ENCODE measurements around the gene GH1. TPM values are rescaled to one million over a fixed set of nuclear protein-coding genes. Genes with fewer than 3 reads are reported as not detected.

Gene GH1
- total RNA-seq, 2 donors from 2014 or later: not detected

DNA sequence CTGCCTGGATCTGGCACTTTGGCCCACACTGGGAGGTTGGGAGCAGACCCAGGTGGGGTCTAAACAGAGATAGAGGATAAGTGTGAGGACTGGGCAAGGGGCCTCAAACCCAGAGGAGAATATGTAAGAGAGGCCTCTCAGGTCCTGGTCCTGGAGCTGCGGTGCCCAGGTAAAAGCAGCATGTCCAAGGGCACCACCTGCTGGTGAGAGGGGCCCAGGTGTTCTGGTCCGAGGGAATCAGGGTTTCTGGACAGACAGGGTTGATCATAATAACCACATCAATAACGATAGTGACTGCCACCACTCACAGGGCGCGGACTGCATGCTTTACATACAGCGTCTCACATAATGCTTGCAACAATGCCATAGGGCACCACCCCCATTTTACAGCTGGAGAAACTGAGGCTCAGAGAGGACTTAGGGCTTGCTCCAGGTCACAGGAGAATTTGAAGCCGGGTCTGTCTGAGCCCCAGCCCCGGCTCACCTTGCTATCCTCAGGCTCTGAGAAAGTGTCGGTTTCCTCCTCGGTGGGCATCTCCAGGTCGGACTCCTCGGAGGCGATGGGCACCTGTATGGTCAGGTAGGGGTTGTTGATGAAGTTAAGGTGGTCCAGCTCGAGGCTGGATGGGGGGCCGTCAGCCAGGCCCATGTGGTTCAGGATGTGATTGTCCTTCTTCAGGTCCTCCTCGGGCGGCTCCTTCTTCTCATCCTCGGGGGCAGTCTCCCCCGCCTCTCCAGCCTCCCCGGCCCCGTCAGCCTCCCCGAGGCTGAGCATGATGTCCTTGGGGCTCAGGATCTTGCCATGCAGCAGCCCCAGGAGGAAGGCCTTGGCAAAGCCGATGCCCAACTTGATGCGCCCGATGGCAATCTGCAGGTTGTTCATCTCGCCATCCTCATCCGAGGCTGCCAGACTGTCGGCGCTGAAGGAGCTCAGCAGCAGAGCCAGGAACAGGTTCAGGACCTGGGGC, 32.6 kb upstream of the GH1 start:
- Mint-ChIP-seq H3K4me1 (ENCODE audit: low read depth) (peaks cover 35% of the 10 kb centered on the region), H3K4me3 (no peak overlapping the region), H3K27me3 (ENCODE audit: low read depth) (no peaks in the 10 kb centered on the region), H3K9me3 (no peaks in the 10 kb centered on the region), H3K27ac (no peak overlapping the region), H3K36me3 (ENCODE audit: insufficient read depth in 2 of 2) (no peaks in the 10 kb centered on the region)
- peak; percentile 26 to 35 for DNase-seq
- no peak for ATAC-seq (replicated peaks in 1 of 2)

DNA sequence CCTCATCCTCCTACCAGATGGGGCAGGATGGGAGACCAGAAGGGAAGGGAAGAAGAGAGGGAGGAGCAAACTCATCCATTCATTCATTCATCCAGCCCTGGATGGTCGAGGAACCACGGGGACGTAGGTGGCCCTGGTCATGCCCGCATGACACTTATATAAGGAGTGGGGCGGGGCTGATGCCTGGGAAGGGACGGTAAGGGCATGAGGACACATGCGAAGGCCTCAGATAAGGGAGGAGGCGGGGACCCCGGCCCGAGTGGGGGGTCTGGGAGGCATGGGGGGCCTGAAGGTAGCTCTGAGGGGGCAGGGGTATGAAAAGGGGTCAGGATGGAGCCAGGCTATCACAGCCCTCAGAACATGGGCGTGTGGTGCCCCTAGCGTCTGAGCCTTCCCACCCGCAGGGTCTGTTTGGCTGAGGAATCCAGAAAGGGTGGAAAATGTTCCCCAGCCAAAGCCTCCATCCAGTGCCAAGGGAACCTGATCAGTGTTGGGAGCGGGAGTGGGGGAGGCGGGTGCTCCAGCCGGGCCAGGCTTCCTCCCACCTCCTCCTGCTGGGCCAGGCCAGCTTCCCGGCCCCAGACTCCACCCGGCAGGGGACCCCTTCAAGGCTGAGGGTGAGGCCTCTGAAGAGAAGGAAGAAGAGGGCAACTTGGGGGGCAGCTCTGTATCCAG, 31.1 kb upstream of the GH1 start:
- no peak overlapping the region for H3K27ac Mint-ChIP-seq
- ATAC-seq (replicated peaks in 1 of 2) (no peak), DNase-seq (no peak)
- H3K27me3 Mint-ChIP-seq (ENCODE audit: low read depth): no peaks in the 10 kb centered on the region
- H3K4me1 Mint-ChIP-seq (ENCODE audit: low read depth): peaks cover 27% of the 10 kb centered on the region
- no peaks in the 10 kb centered on the region for H3K9me3 Mint-ChIP-seq
- no peaks in the 10 kb centered on the region for H3K36me3 Mint-ChIP-seq (ENCODE audit: insufficient read depth in 2 of 2)
- H3K4me3 Mint-ChIP-seq: no peak overlapping the region

DNA sequence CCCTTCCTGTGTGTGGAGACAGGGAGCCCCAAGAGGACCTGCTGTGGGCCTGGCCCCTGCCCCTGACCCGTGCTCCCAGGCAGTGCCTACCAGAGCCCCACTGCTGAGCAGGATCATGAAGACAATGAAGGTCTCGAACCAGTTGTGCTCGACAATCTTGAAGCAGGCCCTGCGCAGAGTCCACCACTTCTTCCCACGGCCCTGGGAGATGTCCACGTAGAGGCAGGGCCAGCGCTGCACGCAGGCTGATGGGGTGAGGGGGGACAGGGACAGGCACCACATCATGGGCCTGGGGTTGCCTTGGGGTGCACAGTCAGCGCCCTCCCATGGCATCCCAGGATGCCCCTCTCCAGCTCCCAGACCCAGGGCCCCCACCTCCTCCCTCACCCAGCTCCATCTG, 29.9 kb upstream of the GH1 start:
- no peaks in the 10 kb centered on the region for H3K9me3 Mint-ChIP-seq
- no peaks in the 10 kb centered on the region for H3K27me3 Mint-ChIP-seq (ENCODE audit: low read depth)
- H3K4me1 Mint-ChIP-seq (ENCODE audit: low read depth): peaks cover 16% of the 10 kb centered on the region
- ATAC-seq (replicated peaks in 1 of 2): no peak
- H3K27ac Mint-ChIP-seq: no peak overlapping the region
- no peak for DNase-seq
- H3K36me3 Mint-ChIP-seq (ENCODE audit: insufficient read depth in 2 of 2): no peaks in the 10 kb centered on the region
- H3K4me3 Mint-ChIP-seq: no peak overlapping the region

DNA sequence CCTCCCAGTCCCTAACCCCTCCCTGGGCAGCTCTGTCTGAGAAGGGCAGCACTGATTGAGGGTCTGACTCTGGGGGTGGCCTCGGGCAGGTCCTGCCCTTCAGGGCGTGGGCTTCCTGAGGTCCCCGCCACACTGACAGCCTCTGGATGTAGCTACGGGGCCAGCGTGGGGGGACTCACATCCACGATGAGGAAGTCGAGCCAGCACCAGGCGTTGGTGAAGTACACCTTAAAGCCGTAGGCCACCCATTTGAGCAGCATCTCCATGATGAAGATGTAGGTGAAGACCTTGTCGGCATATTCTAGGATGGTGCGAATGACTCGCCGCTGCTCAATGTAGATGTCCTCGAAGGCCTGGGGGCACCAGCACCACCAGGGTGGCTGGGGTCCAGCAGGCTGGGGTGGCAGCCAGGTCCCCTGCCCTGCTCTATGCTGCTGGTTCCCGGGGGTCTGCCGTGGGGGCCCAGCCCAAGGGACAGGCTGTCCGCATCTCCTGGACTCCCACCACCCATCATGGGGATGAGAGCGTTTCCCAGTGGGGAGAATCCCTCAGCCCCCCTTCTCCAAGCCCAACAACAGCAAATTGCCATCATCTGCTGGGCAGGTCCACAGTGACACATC, 29.2 kb upstream of the GH1 start:
- no peaks in the 10 kb centered on the region for H3K36me3 Mint-ChIP-seq (ENCODE audit: insufficient read depth in 2 of 2)
- no peaks in the 10 kb centered on the region for H3K9me3 Mint-ChIP-seq
- no peak overlapping the region for H3K27ac Mint-ChIP-seq
- DNase-seq: no peak
- no peaks in the 10 kb centered on the region for H3K27me3 Mint-ChIP-seq (ENCODE audit: low read depth)
- ATAC-seq (replicated peaks in 1 of 2): no peak
- no peak overlapping the region for H3K4me3 Mint-ChIP-seq
- H3K4me1 Mint-ChIP-seq (ENCODE audit: low read depth): peaks cover 16% of the 10 kb centered on the region

DNA sequence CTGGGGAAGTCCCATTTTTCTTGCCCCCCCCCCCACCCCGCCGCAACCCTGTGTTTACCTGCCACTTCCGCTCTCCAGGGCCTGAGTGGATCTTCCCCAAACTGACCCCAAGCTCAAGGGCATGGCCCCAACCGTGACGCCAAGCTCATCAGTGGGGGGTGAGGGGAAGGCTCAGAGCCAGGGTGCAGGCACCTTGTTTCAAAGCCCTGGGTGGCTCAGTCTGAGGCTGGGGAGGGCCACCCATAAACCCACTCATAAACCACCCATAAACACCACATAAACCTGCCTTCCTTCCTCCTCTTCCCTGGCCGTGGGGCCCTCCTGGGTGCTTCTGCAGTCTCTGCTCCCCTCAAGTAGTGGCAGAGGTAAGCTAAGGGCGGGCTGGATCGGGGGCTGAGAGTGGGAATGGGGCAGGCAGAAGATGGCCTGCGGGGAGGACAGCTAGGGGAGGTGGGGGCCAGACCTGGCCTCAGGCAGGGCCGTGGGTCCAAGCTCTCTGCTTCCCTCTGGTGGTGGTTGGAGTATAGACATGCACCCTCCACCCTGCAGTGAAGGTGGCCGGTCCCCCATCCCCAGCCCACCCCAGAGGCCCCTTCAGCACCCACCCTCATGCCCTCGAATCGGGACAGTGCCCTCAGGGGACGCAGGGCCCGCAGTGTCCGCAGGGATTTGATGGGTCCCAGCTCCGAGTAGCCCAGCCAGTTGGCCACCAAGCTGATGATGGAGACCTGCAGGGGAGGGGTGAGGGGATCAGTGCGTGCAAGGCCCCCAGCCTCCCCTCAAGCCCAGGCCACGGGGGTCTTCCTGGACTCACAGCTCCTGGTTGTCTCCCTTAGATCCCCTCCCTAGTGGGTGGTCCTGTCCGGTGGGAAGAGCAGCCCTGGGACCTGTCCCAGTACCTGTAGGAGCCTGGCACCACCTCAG, 28.1 kb upstream of the GH1 start:
- Mint-ChIP-seq H3K4me1 (ENCODE audit: low read depth) (peaks cover 11% of the 10 kb centered on the region), H3K36me3 (ENCODE audit: insufficient read depth in 2 of 2) (no peaks in the 10 kb centered on the region), H3K27me3 (ENCODE audit: low read depth) (no peaks in the 10 kb centered on the region), H3K27ac (peak overlapping the region; percentile 76), H3K9me3 (no peaks in the 10 kb centered on the region), H3K4me3 (peak overlapping the region; percentile 72 to 74)
- peak; percentile 92 to 95 for ATAC-seq (replicated peaks in 1 of 2)
- peak; percentile 78 to 82 for DNase-seq

DNA sequence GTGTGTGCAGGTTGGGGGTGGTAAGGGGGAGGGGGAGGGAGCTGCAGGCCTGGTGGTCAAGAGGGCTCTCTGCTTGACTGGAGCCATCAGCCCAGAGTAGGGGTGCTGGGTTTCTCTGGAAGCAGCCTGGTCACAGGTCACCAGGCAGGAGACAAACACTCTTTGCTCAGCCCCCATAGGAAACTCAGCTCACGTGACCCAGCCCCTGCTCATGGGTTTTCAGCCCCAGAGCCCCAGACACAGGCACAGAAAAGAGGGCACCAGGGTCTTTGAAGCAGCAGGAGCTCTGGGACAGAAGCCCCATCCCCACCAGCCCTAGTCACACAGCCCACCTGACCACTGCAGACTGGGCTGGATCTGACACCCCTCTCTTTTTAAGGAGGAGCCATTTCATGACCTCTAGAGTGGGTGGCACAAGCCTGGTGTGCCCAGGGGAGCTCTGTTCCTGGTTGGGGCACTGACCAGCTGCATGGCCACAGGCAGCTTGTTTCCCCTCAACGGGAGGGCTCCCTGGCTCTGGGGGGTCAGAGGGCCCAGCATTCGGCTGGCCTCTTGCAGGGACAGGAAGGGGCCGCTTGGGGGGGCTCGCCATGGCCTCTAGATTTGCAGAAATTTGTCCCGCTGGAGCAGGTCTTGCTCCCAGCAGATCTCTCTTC, 27.3 kb upstream of the GH1 start:
- peaks cover 11% of the 10 kb centered on the region for H3K4me1 Mint-ChIP-seq (ENCODE audit: low read depth)
- no peak for ATAC-seq (replicated peaks in 1 of 2)
- DNase-seq: peak in 1 of 2 donors; percentile 17
- H3K9me3 Mint-ChIP-seq: no peaks in the 10 kb centered on the region
- H3K27ac Mint-ChIP-seq: no peak overlapping the region
- no peak overlapping the region for H3K4me3 Mint-ChIP-seq
- no peaks in the 10 kb centered on the region for H3K27me3 Mint-ChIP-seq (ENCODE audit: low read depth)
- H3K36me3 Mint-ChIP-seq (ENCODE audit: insufficient read depth in 2 of 2): no peaks in the 10 kb centered on the region

DNA sequence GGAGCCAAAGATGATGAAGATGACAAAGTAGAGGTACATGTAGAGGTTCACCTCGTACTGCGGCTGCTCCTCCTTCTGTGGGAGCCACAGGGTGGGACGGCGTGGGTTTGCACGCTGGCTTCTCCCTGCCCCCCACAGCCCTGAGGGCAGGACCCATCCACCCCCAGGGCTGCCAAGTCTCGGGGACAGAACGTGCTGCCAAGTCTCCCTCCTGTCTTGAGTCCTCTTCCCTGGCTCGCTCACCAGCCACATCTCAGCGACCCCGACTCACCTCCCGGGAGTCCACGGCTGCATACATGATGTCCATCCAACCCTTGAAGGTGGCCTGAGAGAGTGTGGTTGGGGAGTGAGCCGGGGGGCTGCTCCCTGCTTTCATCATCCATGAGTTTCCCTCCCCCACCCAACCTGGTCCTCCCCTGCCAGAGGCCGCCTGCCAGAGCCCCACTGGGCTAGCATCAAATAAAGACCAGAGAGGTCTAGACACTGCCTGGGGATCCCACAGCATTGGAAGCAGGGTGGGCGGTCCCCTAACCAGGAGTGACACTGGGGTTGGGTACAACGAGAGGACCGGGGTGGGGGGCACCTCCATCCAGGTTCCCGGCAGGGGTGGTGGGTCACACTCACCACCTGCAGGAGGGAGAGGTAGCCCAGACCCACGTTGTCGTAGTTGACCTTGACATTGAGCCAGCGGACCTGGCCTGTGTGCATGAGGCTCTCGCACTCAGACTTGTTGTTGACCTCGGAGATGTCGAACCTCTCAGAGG, 26.3 kb upstream of the GH1 start:
- DNase-seq (no peak), ATAC-seq (replicated peaks in 1 of 2) (no peak)
- Mint-ChIP-seq H3K27ac (no peak overlapping the region), H3K4me3 (no peak overlapping the region), H3K4me1 (ENCODE audit: low read depth) (peaks cover 11% of the 10 kb centered on the region), H3K9me3 (no peaks in the 10 kb centered on the region), H3K27me3 (ENCODE audit: low read depth) (no peaks in the 10 kb centered on the region), H3K36me3 (ENCODE audit: insufficient read depth in 2 of 2) (no peaks in the 10 kb centered on the region)

DNA sequence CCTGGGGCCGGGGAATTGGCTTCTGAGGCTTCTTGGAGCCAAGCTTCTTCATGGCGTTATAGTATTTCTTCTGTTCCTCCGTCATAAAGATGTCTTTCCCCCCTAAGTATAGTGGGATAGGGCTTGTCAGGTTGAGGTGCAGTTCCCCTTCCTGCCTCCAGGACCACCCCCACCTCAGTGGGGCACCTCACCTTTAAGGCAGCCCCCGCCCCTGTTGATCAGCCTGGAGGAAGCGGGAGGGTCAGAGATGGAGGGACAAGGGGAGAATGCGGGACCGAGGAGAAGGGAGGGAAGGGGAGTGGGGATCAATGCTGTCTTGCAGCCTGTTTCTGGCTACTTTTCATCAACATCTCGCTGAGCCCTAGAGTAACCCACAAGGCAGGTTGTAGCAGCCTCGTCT, 25.1 kb upstream of the GH1 start:
- Mint-ChIP-seq H3K27me3 (ENCODE audit: low read depth) (no peaks in the 10 kb centered on the region), H3K36me3 (ENCODE audit: insufficient read depth in 2 of 2) (no peaks in the 10 kb centered on the region), H3K4me1 (ENCODE audit: low read depth) (peaks cover 11% of the 10 kb centered on the region), H3K27ac (no peak overlapping the region), H3K9me3 (no peaks in the 10 kb centered on the region), H3K4me3 (no peak overlapping the region)
- no peak for DNase-seq
- no peak for ATAC-seq (replicated peaks in 1 of 2)

DNA sequence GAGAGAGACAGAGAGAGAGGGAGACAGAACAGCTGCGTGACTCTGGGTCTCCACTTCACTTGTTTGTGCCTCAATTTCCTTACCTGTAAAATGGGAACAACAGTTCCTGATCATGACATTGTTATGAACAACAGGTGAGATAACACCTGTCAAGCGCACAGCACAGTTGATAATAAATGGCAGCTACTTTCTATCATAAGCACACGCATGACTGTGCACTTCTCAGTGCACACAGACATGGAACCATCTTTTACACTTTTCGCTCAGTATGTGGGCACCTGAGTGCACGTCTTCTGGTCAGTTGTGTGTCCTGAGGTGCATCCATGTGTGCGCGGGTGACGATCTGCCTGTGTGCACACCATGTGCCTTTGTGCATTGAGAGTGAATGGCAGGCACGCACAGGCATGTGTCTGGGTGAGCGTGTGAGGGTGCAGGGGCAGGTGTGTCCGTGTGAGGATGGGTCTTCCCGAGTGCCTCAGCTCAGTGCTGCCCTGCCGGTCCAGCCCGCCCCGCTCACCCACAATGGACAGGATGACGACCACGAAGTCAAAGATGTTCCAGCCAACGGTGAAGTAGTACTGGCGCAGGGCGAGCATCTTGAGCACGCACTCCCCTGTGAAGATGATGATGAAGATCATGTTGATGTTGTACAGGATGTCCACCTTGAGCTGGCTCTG, 23.8 kb upstream of the GH1 start:
- H3K36me3 Mint-ChIP-seq (ENCODE audit: insufficient read depth in 2 of 2): no peaks in the 10 kb centered on the region
- H3K27ac Mint-ChIP-seq: no peak overlapping the region
- DNase-seq: no peak
- H3K4me3 Mint-ChIP-seq: no peak overlapping the region
- no peak for ATAC-seq (replicated peaks in 1 of 2)
- H3K4me1 Mint-ChIP-seq (ENCODE audit: low read depth): peaks cover 11% of the 10 kb centered on the region
- no peaks in the 10 kb centered on the region for H3K9me3 Mint-ChIP-seq
- H3K27me3 Mint-ChIP-seq (ENCODE audit: low read depth): no peaks in the 10 kb centered on the region

DNA sequence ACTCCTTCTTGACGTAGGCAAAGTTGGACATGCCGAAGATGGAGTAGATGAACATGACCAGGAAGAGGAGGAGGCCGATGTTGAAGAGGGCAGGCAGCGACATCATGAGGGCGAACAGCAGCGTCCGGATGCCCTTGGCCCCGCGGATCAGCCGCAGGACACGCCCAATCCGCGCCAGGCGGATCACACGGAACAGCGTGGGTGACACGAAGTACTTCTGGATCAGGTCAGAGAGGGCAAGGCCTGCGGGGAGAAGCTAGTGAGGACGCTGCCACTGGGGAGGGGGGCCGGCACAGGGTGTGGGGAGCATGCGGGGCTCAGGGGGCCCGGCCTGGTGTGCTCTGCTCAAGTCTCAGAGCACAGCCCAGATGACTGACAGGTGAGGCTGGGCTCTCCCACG, 23.1 kb upstream of the GH1 start:
- no peaks in the 10 kb centered on the region for H3K36me3 Mint-ChIP-seq (ENCODE audit: insufficient read depth in 2 of 2)
- H3K27me3 Mint-ChIP-seq (ENCODE audit: low read depth): no peaks in the 10 kb centered on the region
- no peaks in the 10 kb centered on the region for H3K9me3 Mint-ChIP-seq
- no peak overlapping the region for H3K4me3 Mint-ChIP-seq
- no peak overlapping the region for H3K27ac Mint-ChIP-seq
- no peak for ATAC-seq (replicated peaks in 1 of 2)
- peaks cover 9% of the 10 kb centered on the region for H3K4me1 Mint-ChIP-seq (ENCODE audit: low read depth)
- DNase-seq: no peak

DNA sequence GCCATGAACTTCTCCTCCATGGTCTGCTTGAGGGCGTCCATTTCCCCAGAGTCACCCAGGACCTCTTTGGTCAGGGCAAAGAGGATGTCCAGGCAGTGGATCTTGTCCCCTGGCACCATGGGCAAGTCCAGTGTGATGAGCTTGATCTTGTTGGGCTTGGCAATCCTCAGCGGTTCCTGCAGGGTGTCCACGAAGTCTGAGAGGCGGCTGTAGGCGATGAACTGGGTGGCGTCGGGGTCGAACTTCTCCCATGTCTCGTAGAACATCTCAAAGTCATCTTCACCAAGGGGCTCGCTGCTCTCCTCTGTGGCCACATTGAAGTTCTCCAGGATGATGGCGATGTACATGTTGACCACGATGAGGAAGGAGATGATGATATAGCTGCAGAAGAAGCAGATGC, 22.5 kb upstream of the GH1 start:
- no peak overlapping the region for H3K27ac Mint-ChIP-seq
- H3K4me3 Mint-ChIP-seq: no peak overlapping the region
- peaks cover 3% of the 10 kb centered on the region for H3K4me1 Mint-ChIP-seq (ENCODE audit: low read depth)
- H3K9me3 Mint-ChIP-seq: no peaks in the 10 kb centered on the region
- H3K36me3 Mint-ChIP-seq (ENCODE audit: insufficient read depth in 2 of 2): no peaks in the 10 kb centered on the region
- H3K27me3 Mint-ChIP-seq (ENCODE audit: low read depth): no peaks in the 10 kb centered on the region
- no peak for DNase-seq
- no peak for ATAC-seq (replicated peaks in 1 of 2)

Data from activated T-cell treated with anti-CD3 and anti-CD28 coated beads, Interleukin-2, amount 50 U/mL, for 72 hours (primary cell).